ENCODE data around the gene KRT33B. TPM values are rescaled to one million over a fixed set of nuclear protein-coding genes. Genes with fewer than 3 reads are reported as not detected.

Gene KRT33B
- total and polyA plus RNA-seq, 2 of the 13 experiments (the other 11 are each of a cell fraction or from before 2014, with no cell fraction given), result not detected

DNA sequence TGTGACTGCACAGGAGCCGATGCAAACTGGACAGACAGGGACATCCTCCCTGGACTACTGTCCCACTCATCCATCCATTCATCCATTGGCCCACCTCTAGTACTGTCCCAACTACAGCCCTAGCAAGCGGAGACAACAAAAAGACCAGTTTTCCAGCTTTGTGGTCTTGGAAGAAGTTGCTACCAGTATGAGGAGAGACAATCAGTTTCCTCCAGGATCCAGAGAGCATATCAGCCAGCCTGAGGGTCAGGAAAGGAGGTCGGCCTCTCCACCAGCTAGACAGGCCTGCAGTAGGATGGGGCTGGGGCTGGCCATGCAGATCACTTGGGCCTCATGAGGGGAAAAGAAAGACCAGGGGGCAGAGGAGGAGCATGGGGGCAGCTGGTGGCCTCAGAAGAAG is 35.8 kb downstream of the KRT33B start:
- BruUV-seq (replicated peaks), result no TSS peak
- Histone ChIP-seq H4K20me1 (ENCODE audit: insufficient read depth, low read length) (no peaks in the 10 kb centered on the region), H3K79me2 (ENCODE audit: insufficient read depth, low read length) (no peaks in the 10 kb centered on the region), H3K9ac (ENCODE audit: insufficient read depth, low read depth, low read length) (no peak overlapping the region), H3K36me3 (replicated peaks in 1 of 2; ENCODE audit: control insufficient read depth in 1 of 2, insufficient read depth in 2 of 2, low read length in 2 of 2) (no peaks in the 10 kb centered on the region), H3K27me3 (ENCODE audit: control insufficient read depth in 1 of 2, insufficient read depth in 2 of 2, low read length in 2 of 2) (peaks cover 0 to 13% of the 10 kb centered on the region in 2 experiments; a peak in 3 of 5 replicates), H3K4me3 (replicated peaks in 1 of 3; ENCODE audit: insufficient read depth in 1 of 3, low read depth in 2 of 3, low read length in 3 of 3) (no peak overlapping the region), H3K27ac (ENCODE audit: extremely low read length, insufficient read depth, low read length) (no peak overlapping the region), H3K4me2 (ENCODE audit: low read depth, low read length) (no peak overlapping the region), H3K4me1 (ENCODE audit: insufficient read depth, low read length) (no peaks in the 10 kb centered on the region), H3K9me3 (ENCODE audit: low read length) (no peaks in the 10 kb centered on the region), H2AFZ (ENCODE audit: low read length) (no peak overlapping the region)
- TF ChIP-seq HOXD1 (CRISPR knock-in tag; IDR thresholded peaks at IDR 0.05) (no peak), ZFP36 (IDR thresholded peaks at IDR 0.05; ENCODE audit: borderline replicate concordance, low read depth, low read length, partially characterized antibody) (no peak), ZC3H4 (CRISPR knock-in tag; IDR thresholded peaks at IDR 0.05; ENCODE audit: borderline replicate concordance) (no peak), SRF (IDR thresholded peaks at IDR 0.05; ENCODE audit: low read depth, low read length) (no peak), PHF8 (CRISPR knock-in tag; IDR thresholded peaks at IDR 0.05) (no peak), ZNF75D (CRISPR knock-in tag; IDR thresholded peaks at IDR 0.05; ENCODE audit: borderline replicate concordance) (no peak), PAX8 (CRISPR knock-in tag; IDR thresholded peaks at IDR 0.05; ENCODE audit: borderline replicate concordance) (no peak), FOXM1 (CRISPR knock-in tag; IDR thresholded peaks at IDR 0.05) (no peak), CC2D1A (CRISPR knock-in tag; IDR thresholded peaks at IDR 0.05) (no peak), ZNF383 (CRISPR knock-in tag; IDR thresholded peaks at IDR 0.05; ENCODE audit: borderline replicate concordance) (no peak), MED1 (CRISPR knock-in tag; IDR thresholded peaks at IDR 0.05) (no peak)
- TF ChIP-seq, protein P1, sequence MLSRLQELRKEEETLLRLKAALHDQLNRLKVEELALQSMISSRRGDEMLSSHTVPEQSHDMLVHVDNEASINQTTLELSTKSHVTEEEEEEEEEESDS (CRISPR knock-in tag; IDR thresholded peaks at IDR 0.05; ENCODE audit: borderline replicate concordance), result no peak
- TF ChIP-seq, protein P2, sequence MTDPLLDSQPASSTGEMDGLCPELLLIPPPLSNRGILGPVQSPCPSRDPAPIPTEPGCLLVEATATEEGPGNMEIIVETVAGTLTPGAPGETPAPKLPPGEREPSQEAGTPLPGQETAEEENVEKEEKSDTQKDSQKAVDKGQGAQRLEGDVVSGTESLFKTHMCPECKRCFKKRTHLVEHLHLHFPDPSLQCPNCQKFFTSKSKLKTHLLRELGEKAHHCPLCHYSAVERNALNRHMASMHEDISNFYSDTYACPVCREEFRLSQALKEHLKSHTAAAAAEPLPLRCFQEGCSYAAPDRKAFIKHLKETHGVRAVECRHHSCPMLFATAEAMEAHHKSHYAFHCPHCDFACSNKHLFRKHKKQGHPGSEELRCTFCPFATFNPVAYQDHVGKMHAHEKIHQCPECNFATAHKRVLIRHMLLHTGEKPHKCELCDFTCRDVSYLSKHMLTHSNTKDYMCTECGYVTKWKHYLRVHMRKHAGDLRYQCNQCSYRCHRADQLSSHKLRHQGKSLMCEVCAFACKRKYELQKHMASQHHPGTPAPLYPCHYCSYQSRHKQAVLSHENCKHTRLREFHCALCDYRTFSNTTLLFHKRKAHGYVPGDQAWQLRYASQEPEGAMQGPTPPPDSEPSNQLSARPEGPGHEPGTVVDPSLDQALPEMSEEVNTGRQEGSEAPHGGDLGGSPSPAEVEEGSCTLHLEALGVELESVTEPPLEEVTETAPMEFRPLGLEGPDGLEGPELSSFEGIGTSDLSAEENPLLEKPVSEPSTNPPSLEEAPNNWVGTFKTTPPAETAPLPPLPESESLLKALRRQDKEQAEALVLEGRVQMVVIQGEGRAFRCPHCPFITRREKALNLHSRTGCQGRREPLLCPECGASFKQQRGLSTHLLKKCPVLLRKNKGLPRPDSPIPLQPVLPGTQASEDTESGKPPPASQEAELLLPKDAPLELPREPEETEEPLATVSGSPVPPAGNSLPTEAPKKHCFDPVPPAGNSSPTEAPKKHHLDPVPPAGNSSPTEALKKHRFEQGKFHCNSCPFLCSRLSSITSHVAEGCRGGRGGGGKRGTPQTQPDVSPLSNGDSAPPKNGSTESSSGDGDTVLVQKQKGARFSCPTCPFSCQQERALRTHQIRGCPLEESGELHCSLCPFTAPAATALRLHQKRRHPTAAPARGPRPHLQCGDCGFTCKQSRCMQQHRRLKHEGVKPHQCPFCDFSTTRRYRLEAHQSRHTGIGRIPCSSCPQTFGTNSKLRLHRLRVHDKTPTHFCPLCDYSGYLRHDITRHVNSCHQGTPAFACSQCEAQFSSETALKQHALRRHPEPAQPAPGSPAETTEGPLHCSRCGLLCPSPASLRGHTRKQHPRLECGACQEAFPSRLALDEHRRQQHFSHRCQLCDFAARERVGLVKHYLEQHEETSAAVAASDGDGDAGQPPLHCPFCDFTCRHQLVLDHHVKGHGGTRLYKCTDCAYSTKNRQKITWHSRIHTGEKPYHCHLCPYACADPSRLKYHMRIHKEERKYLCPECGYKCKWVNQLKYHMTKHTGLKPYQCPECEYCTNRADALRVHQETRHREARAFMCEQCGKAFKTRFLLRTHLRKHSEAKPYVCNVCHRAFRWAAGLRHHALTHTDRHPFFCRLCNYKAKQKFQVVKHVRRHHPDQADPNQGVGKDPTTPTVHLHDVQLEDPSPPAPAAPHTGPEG (CRISPR knock-in tag; IDR thresholded peaks at IDR 0.05), result no peak
- TF ChIP-seq, protein P3, sequence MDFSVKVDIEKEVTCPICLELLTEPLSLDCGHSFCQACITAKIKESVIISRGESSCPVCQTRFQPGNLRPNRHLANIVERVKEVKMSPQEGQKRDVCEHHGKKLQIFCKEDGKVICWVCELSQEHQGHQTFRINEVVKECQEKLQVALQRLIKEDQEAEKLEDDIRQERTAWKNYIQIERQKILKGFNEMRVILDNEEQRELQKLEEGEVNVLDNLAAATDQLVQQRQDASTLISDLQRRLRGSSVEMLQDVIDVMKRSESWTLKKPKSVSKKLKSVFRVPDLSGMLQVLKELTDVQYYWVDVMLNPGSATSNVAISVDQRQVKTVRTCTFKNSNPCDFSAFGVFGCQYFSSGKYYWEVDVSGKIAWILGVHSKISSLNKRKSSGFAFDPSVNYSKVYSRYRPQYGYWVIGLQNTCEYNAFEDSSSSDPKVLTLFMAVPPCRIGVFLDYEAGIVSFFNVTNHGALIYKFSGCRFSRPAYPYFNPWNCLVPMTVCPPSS (IDR thresholded peaks at IDR 0.05), result no peak
- TF ChIP-seq, protein P4, sequence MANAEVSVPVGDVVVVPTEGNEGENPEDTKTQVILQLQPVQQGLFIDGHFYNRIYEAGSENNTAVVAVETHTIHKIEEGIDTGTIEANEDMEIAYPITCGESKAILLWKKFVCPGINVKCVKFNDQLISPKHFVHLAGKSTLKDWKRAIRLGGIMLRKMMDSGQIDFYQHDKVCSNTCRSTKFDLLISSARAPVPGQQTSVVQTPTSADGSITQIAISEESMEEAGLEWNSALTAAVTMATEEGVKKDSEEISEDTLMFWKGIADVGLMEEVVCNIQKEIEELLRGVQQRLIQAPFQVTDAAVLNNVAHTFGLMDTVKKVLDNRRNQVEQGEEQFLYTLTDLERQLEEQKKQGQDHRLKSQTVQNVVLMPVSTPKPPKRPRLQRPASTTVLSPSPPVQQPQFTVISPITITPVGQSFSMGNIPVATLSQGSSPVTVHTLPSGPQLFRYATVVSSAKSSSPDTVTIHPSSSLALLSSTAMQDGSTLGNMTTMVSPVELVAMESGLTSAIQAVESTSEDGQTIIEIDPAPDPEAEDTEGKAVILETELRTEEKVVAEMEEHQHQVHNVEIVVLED (CRISPR knock-in tag; IDR thresholded peaks at IDR 0.05; ENCODE audit: borderline replicate concordance), result no peak
- TF ChIP-seq, protein P5, sequence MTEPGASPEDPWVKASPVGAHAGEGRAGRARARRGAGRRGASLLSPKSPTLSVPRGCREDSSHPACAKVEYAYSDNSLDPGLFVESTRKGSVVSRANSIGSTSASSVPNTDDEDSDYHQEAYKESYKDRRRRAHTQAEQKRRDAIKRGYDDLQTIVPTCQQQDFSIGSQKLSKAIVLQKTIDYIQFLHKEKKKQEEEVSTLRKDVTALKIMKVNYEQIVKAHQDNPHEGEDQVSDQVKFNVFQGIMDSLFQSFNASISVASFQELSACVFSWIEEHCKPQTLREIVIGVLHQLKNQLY (CRISPR knock-in tag; IDR thresholded peaks at IDR 0.05), result no peak
- FAIRE-seq, result no peak
- intact Hi-C loops (cut with micrococcal nuclease; ENCODE audit: unreplicated experiment) (no loop called here), in situ Hi-C loops (cut with HindIII; ENCODE audit: extremely low pct_ligation_motif_present, low pct_unique_long_range_greater_than_20kb) (no loop called here)
- ATAC-seq, result no peak
- 36% methylated on average over 3 of the region's 3 CpGs for WGBS (ENCODE audit: low lambda C conversion rate)
- POLR2A ChIA-PET, result no interaction called here
- DNase-seq (ENCODE audit: low spot score), result no peak
- CTCF ChIA-PET (ENCODE audit: low intra/inter-chr PET ratio, low total read pairs), result no interaction called here
